ENCODE results near the gene UBE3A. TPM values are rescaled to one million over a fixed set of nuclear protein-coding genes. Genes with fewer than 3 reads are reported as not detected.

Gene UBE3A
- polyA plus RNA-seq, 2 of the 4 experiments (the other 2 are of a cell fraction), result 22.3 to 42.2 TPM

- H3K4me2 ChIP-seq, result no peak overlapping the region
- no peak for FAIRE-seq
- POLR2A ChIA-PET, result no interaction called here
- H3K4me1 ChIP-seq, result no peaks in the 10 kb centered on the region
- DNase-seq (ENCODE audit: low read depth in 1 of 2, low spot score in 1 of 2), result no peak
- no peak overlapping the region for H3K4me3 ChIP-seq
- CTCF ChIA-PET, result no interaction called here
- WGBS (ENCODE audit: missing lambda C conversion rate), result 69% methylated on average over 2 of the region's 2 CpGs
- no peak overlapping the region for H3K27ac ChIP-seq
- no peak for ATAC-seq
- no peaks in the 10 kb centered on the region for H3K9me3 ChIP-seq
- TF ChIP-seq SREBF2 (IDR thresholded peaks at IDR 0.05) (no peak), CEBPB (IDR thresholded peaks at IDR 0.05) (no peak), MAFK (IDR thresholded peaks at IDR 0.05; ENCODE audit: partially characterized antibody) (no peak), TFCP2L1 (CRISPR knock-in tag; IDR thresholded peaks at IDR 0.05) (no peak), CHD2 (IDR thresholded peaks at IDR 0.05; ENCODE audit: low read length, partially characterized antibody) (no peak), EHF (CRISPR knock-in tag; IDR thresholded peaks at IDR 0.05) (no peak)
Measured at GRCh38 chr15:25332306-25332705, 106.5 kb downstream of the UBE3A start.

GRCh38 chr15:25331860-25332259 is 107.0 kb downstream of the UBE3A start:
- Histone ChIP-seq H3K4me3 (no peak overlapping the region), H3K27ac (no peak overlapping the region), H3K4me1 (no peaks in the 10 kb centered on the region), H3K9me3 (no peaks in the 10 kb centered on the region), H3K4me2 (no peak overlapping the region)
- no peak for ATAC-seq
- POLR2A ChIA-PET, result no interaction called here
- CTCF ChIA-PET, result no interaction called here
- no peak for FAIRE-seq
- TF ChIP-seq HOXA7 (CRISPR knock-in tag; IDR thresholded peaks at IDR 0.05) (no peak), ZC3H11A (IDR thresholded peaks at IDR 0.05) (no peak), RNF2 (IDR thresholded peaks at IDR 0.05; ENCODE audit: borderline replicate concordance, low read depth) (no peak), CTCF (IDR thresholded peaks at IDR 0.05) (no peak), REST (IDR thresholded peaks at IDR 0.05) (no peak), RFX5 (IDR thresholded peaks at IDR 0.05) (no peak), HOXB5 (CRISPR knock-in tag; IDR thresholded peaks at IDR 0.05) (no peak), KDM1A (IDR thresholded peaks at IDR 0.05; ENCODE audit: low read depth) (no peak), JUN (IDR thresholded peaks at IDR 0.05) (no peak), RAD21 (conservative IDR thresholded peaks at IDR 0.05 in 1 of 2, IDR thresholded peaks at IDR 0.05 in 1 of 2) (no peak), ZNF302 (CRISPR knock-in tag; IDR thresholded peaks at IDR 0.05) (no peak), PHF8 (IDR thresholded peaks at IDR 0.05; ENCODE audit: borderline replicate concordance, low read depth) (no peak), KDM5A (IDR thresholded peaks at IDR 0.05) (no peak), MAX (IDR thresholded peaks at IDR 0.05) (no peak)
- TF ChIP-seq, protein P1, sequence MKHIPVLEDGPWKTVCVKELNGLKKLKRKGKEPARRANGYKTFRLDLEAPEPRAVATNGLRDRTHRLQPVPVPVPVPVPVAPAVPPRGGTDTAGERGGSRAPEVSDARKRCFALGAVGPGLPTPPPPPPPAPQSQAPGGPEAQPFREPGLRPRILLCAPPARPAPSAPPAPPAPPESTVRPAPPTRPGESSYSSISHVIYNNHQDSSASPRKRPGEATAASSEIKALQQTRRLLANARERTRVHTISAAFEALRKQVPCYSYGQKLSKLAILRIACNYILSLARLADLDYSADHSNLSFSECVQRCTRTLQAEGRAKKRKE (CRISPR knock-in tag; IDR thresholded peaks at IDR 0.05; ENCODE audit: low read depth), result no peak
- TF ChIP-seq, protein P2, sequence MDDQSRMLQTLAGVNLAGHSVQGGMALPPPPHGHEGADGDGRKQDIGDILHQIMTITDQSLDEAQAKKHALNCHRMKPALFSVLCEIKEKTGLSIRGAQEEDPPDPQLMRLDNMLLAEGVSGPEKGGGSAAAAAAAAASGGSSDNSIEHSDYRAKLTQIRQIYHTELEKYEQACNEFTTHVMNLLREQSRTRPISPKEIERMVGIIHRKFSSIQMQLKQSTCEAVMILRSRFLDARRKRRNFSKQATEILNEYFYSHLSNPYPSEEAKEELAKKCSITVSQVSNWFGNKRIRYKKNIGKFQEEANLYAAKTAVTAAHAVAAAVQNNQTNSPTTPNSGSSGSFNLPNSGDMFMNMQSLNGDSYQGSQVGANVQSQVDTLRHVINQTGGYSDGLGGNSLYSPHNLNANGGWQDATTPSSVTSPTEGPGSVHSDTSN (IDR thresholded peaks at IDR 0.05), result no peak
- WGBS (ENCODE audit: missing lambda C conversion rate), result 96% methylated on average over 2 of the region's 2 CpGs
- no peak for DNase-seq (ENCODE audit: low read depth in 1 of 2, low spot score in 1 of 2)
